ENCODE measurements around the gene LENG9.
"Not testable (repeated sequence)": the region's sequence is repeated elsewhere in the genome, so short reads cannot be mapped to it uniquely, and the experiment has no call there.

LENG9 gene

GRCh38 chr19:54493967-54494585 is 30.5 kb upstream of the LENG9 start:
- TF ChIP-seq CTCF (IDR thresholded peaks at IDR 0.05; ENCODE audit: low read length) (no peak), EZH2 (IDR thresholded peaks at IDR 0.05; ENCODE audit: borderline replicate concordance, low read length) (no peak)

GRCh38 chr19:54493056-54493455 is 29.5 kb upstream of the LENG9 start:
- H3K9ac ChIP-seq (ENCODE audit: low read length); H3K4me3 ChIP-seq (ENCODE audit: low read depth, low read length, poor library complexity, severe bottlenecking); H3K27ac ChIP-seq (ENCODE audit: low read depth, low read length, poor library complexity, severe bottlenecking); H3K27me3 ChIP-seq (ENCODE audit: insufficient read depth, low read length); H3K36me3 ChIP-seq (ENCODE audit: insufficient read depth, low read length); H3K79me2 ChIP-seq (ENCODE audit: insufficient read depth, low read length); H3K4me2 ChIP-seq (ENCODE audit: low read length); H3F3A ChIP-seq (ENCODE audit: insufficient read depth, low read length); H4K20me1 ChIP-seq (ENCODE audit: insufficient read depth, low read length); H3K9me3 ChIP-seq (ENCODE audit: low read length); H2AFZ ChIP-seq (ENCODE audit: low read length); H3K9me2 ChIP-seq (ENCODE audit: low read depth, low read length); H3K4me1 ChIP-seq (ENCODE audit: insufficient read depth, low read length, severe bottlenecking): not testable (repeated sequence)

More at GRCh38 chr19:54493967-54494585, 30.5 kb upstream of the LENG9 start:
- H3F3A ChIP-seq (ENCODE audit: insufficient read depth, low read length) = no peaks in the 10 kb centered on the region
- H3K36me3 ChIP-seq (ENCODE audit: insufficient read depth, low read length) = no peaks in the 10 kb centered on the region
- H3K4me1 ChIP-seq (ENCODE audit: insufficient read depth, low read length, severe bottlenecking) = no peaks in the 10 kb centered on the region
- H3K4me2 ChIP-seq (ENCODE audit: low read length) = no peak overlapping the region
- no peak overlapping the region for H3K27ac ChIP-seq (ENCODE audit: low read depth, low read length, poor library complexity, severe bottlenecking)
- no peaks in the 10 kb centered on the region for H3K9me3 ChIP-seq (ENCODE audit: low read length)
- H3K27me3 ChIP-seq (ENCODE audit: insufficient read depth, low read length) = no peaks in the 10 kb centered on the region
- H3K9me2 ChIP-seq (ENCODE audit: low read depth, low read length) = no peaks in the 10 kb centered on the region
- H3K9ac ChIP-seq (ENCODE audit: low read length) = no peak overlapping the region
- no peaks in the 10 kb centered on the region for H4K20me1 ChIP-seq (ENCODE audit: insufficient read depth, low read length)
- no peaks in the 10 kb centered on the region for H3K79me2 ChIP-seq (ENCODE audit: insufficient read depth, low read length)
- no peak overlapping the region for H3K4me3 ChIP-seq (ENCODE audit: low read depth, low read length, poor library complexity, severe bottlenecking)
- no peak overlapping the region for H2AFZ ChIP-seq (ENCODE audit: low read length)

GRCh38 chr19:54492568-54492967 is 29.0 kb upstream of the LENG9 start:
- Histone ChIP-seq H3K9me3 (ENCODE audit: low read length) (no peaks in the 10 kb centered on the region), H3K9ac (ENCODE audit: low read length) (no peak overlapping the region), H3K4me2 (ENCODE audit: low read length) (no peak overlapping the region), H3K27me3 (ENCODE audit: insufficient read depth, low read length) (no peaks in the 10 kb centered on the region), H3K4me3 (ENCODE audit: low read depth, low read length, poor library complexity, severe bottlenecking) (no peak overlapping the region), H4K20me1 (ENCODE audit: insufficient read depth, low read length) (no peaks in the 10 kb centered on the region), H3K27ac (ENCODE audit: low read depth, low read length, poor library complexity, severe bottlenecking) (no peak overlapping the region), H3K4me1 (ENCODE audit: insufficient read depth, low read length, severe bottlenecking) (no peaks in the 10 kb centered on the region), H3K79me2 (ENCODE audit: insufficient read depth, low read length) (no peaks in the 10 kb centered on the region), H2AFZ (ENCODE audit: low read length) (no peak overlapping the region), H3F3A (ENCODE audit: insufficient read depth, low read length) (no peaks in the 10 kb centered on the region), H3K9me2 (ENCODE audit: low read depth, low read length) (no peaks in the 10 kb centered on the region), H3K36me3 (ENCODE audit: insufficient read depth, low read length) (no peaks in the 10 kb centered on the region)
- TF ChIP-seq EZH2 (IDR thresholded peaks at IDR 0.05; ENCODE audit: borderline replicate concordance, low read length) (no peak), CTCF (IDR thresholded peaks at IDR 0.05; ENCODE audit: low read length) (no peak)

- no peak overlapping the region for H3K4me2 ChIP-seq (ENCODE audit: low read length)
- H3K36me3 ChIP-seq (ENCODE audit: insufficient read depth, low read length) = no peaks in the 10 kb centered on the region
- no peaks in the 10 kb centered on the region for H3K79me2 ChIP-seq (ENCODE audit: insufficient read depth, low read length)
- H3K9ac ChIP-seq (ENCODE audit: low read length) = no peak overlapping the region
- no peaks in the 10 kb centered on the region for H3K9me2 ChIP-seq (ENCODE audit: low read depth, low read length)
- no peak overlapping the region for H3K27ac ChIP-seq (ENCODE audit: low read depth, low read length, poor library complexity, severe bottlenecking)
- no peaks in the 10 kb centered on the region for H3K4me1 ChIP-seq (ENCODE audit: insufficient read depth, low read length, severe bottlenecking)
- H4K20me1 ChIP-seq (ENCODE audit: insufficient read depth, low read length) = no peaks in the 10 kb centered on the region
- H2AFZ ChIP-seq (ENCODE audit: low read length) = no peak overlapping the region
- no peaks in the 10 kb centered on the region for H3F3A ChIP-seq (ENCODE audit: insufficient read depth, low read length)
- H3K27me3 ChIP-seq (ENCODE audit: insufficient read depth, low read length) = no peaks in the 10 kb centered on the region
- H3K9me3 ChIP-seq (ENCODE audit: low read length) = no peaks in the 10 kb centered on the region
- TF ChIP-seq EZH2 (IDR thresholded peaks at IDR 0.05; ENCODE audit: borderline replicate concordance, low read length) (no peak), CTCF (IDR thresholded peaks at IDR 0.05; ENCODE audit: low read length) (no peak)
- no peak overlapping the region for H3K4me3 ChIP-seq (ENCODE audit: low read depth, low read length, poor library complexity, severe bottlenecking)
Measured at GRCh38 chr19:54489766-54490165, 26.2 kb upstream of the LENG9 start.

All from OCI-LY1 (cell line).